Activated naive CD4-positive, alpha-beta T cell treated with anti-CD3 and anti-CD28 coated beads, Interleukin-2, amount 50 U/mL, for 72 hours (primary cell): ENCODE data around the gene TRIM72. TPM values are rescaled to one million over a fixed set of nuclear protein-coding genes. Genes with fewer than 3 reads are reported as not detected.
"Not testable (repeated sequence)": the region's sequence is repeated elsewhere in the genome, so short reads cannot be mapped to it uniquely, and the experiment has no call there.

ENCODE experiments used
- ATAC-seq, 2 donors: fragments of 150-1000 bp; cut with Tn5 transposase; 2 replicates each; pipeline ENCODE4 v1.10.0; 2021; ENCODE audit warnings: mild to moderate bottlenecking in 2 of 2, moderate library complexity in 2 of 2
- DNase-seq, 2 donors: peaks; one replicate each; pipeline ENCODE4 v3.0.0; 2021 to 2022; ENCODE audit warnings: low spot score in 2 of 2
- H3K27ac Mint-ChIP-seq, 2 donors: one replicate each; pipeline ENCODE4 v1.8.0; 2022; ENCODE audit warnings: mild to moderate bottlenecking in 2 of 2, mixed read lengths in 2 of 2
- H3K36me3 Mint-ChIP-seq, 2 donors: one replicate each; pipeline ENCODE4 v1.8.0; 2022; ENCODE audit warnings: mixed read lengths in 2 of 2
- H3K9me3 Mint-ChIP-seq, 2 donors: one replicate each; pipeline ENCODE4 v1.8.0; 2022; ENCODE audit warnings: mixed read lengths in 2 of 2
- total RNA-seq, 2 donors: library from RNA; stranded (reverse); gene quantifications; one replicate each; pipeline ENCODE4 v1.2.3, GENCODE V29; 2022

TRIM72 gene
- total RNA-seq, 2 donors from 2014 or later, result 0.06 to 0.09 TPM

DNA sequence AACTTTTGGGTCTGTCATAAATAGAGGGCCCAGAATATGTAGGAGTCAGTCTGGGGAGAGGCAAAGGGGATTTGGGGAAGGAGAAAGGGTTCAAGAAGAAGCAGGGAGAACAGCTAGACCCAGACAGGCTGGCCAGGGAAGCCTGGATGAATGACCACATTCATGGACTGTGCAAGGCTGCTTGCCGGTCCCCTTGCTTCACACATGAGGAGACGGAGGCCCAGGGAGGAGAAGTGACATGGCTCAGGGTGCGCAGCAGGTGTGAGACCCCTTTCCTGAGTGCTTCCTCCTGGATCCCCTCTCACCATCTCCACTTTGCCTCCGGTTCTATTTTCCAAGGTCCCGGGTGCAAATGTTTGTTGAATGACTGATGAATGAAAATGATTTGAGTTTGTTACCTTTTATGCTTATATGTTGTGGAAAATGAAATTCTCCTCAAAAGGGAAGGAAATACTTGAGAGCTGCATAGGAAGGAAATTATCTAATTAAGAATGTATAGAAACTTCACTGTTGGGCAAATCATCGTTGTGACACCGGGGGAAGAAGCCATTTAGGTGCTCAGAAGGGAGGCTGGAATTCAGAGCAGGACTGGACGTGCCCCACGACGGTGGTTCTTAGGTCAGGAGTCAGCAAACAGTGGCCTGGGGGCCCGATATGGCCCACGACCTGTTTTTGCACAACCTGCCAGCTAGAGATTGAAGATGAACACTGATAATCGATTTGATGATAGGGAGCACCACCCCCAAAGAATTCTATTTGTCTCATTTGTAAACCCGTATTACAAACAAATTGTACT is 46.4 kb downstream of the TRIM72 start:
- ATAC-seq (no peak), DNase-seq (no peak)
- Mint-ChIP-seq H3K27ac (no peak overlapping the region), H3K36me3 (no peaks in the 10 kb centered on the region), H3K9me3 (no peaks in the 10 kb centered on the region)

DNA sequence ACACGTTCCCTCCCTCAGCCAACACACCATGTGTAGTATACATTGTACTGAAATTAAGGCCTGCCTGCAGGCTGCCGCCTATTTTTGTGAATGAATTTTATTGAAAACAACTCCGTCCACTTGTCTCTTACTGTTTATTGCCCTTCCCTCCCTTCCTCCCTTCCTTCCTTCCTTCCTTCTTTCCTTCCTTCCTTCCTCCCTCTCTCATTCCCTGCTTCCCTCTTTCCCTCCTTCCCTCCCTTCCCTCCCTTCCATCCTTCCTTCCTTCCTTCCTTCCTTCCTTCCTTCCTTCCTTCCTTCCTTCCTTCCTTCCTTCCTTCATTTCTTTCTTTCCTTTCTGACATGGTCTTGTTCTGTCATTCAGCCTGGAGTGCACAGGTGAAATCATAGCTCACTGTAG is 48.2 kb downstream of the TRIM72 start:
- ATAC-seq (no peak), DNase-seq (no peak)
- Mint-ChIP-seq H3K36me3 (peaks cover 0 to 2% of the 10 kb centered on the region in 2 donors), H3K9me3 (no peaks in the 10 kb centered on the region), H3K27ac (no peak overlapping the region)

DNA sequence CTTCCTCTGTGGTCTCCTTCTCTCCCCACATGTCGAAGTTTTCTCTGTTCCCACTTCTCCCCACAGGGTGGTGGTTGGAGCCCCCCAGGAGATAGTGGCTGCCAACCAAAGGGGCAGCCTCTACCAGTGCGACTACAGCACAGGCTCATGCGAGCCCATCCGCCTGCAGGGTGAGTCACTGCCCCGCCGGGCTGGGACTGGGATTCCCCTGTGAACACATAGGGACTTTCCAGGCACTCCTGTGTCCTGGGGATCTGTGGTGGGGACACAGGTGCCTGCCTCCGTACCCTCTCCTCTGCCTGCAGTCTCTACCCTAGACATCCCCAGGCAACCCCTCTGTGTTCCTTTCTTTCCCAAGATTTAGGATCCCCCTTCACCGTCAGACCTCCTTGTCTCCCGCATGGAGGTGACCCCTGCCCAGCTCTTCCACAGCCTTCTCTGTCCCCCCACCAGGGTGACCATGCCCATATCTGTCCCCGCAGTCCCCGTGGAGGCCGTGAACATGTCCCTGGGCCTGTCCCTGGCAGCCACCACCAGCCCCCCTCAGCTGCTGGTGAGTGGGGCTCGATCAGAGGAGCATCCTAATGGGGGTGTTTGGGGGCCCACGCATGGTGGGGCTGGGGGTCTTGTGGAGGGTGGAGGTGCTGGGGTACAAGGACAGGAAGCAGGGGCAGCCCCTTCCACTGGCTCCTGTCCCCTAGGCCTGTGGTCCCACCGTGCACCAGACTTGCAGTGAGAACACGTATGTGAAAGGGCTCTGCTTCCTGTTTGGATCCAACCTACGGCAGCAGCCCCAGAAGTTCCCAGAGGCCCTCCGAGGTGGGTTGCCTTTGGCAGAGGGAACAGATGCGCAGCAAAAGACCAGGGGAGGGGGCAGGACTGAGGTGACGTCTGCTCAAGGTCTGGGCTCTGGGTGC is 51.7 kb downstream of the TRIM72 start:
- peak overlapping the region; percentile 70 to 88 for H3K27ac Mint-ChIP-seq
- ATAC-seq (peak; percentile 98), DNase-seq (peak; percentile 64 to 87)
- peaks cover 0 to 6% of the 10 kb centered on the region in 2 donors for H3K36me3 Mint-ChIP-seq
- H3K9me3 Mint-ChIP-seq, result no peaks in the 10 kb centered on the region

DNA sequence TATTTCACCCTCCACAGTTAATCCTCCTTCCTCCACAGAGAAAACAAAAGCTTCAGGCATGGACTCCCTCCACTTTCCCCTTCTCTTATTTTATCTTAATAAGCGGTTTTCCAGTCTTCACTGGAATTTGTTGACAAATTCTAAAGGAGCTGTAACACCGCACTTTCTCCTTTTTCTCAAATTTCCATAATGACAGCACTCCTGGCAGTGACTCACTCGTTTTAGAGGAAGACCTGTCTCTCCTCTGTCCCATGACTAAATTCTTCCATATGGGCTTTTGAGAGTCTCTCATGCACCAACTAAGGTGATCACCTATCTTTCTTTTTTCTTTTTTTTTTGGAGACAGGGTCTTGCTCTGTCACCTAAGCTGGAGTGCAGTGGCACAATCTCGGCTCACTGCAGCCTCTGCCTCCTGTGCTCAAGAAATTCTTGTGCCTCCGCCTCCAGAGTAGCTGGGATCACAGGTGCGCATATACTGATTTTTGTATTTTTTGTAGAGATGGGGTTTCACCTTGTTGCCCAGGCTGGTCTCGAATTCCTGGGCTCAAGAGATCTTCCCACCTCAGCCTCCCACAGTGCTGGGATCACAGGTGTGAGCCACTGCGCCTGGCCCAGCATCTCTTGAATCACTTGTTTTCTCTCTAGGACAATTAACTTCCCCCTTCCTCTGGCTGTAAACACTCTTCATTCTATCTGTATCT is 53.6 kb downstream of the TRIM72 start:
- Mint-ChIP-seq H3K27ac (peak overlapping the region; percentile 54 to 86), H3K36me3 (peaks cover 0 to 6% of the 10 kb centered on the region in 2 donors), H3K9me3 (no peaks in the 10 kb centered on the region)
- DNase-seq, result no peak
- ATAC-seq, result peak; percentile 21 to 54

DNA sequence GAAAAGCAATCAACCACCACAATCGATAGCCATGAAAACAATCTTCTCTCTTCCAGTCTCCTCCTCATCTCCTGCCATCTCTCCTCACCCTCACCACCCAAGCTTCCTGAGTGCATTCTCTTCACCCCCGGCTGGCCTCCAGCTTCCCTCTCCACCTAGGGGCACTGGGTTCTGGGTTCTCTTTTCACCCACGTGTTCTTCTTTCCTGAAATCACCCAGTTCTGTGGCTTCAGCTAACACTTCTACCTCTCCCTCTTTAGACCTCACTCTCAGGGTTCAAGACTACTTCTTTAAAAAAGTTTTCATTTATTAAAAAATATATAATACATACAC is 54.1 kb downstream of the TRIM72 start:
- H3K36me3 Mint-ChIP-seq, result peaks cover 0 to 6% of the 10 kb centered on the region in 2 donors
- DNase-seq (no peak), ATAC-seq (no peak)
- H3K27ac Mint-ChIP-seq, result peak overlapping the region; percentile 54 to 86
- no peaks in the 10 kb centered on the region for H3K9me3 Mint-ChIP-seq

DNA sequence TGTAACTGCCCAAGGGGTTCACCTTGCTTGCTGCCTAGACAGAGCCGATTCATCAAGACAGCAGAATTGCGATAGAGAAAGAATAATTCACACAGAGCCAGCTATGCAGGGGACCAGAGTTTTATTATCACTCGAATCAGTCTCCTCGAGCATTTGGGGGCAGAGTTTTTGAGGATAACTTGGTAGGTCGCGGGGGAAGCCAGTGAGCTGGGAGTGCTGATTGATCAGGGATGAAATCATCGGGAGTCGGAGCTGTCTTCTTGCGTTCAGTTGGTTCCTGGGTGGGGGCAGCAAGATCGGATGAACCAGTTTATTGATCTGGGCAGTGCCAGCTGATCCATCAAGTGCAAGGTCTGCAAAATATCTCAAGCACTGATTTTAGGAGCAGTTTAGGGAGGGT is 55.0 kb downstream of the TRIM72 start:
- DNase-seq (no peak), ATAC-seq (no peak)
- Mint-ChIP-seq H3K27ac (peak overlapping the region in 1 of 2 donors; percentile 17), H3K9me3 (no peaks in the 10 kb centered on the region), H3K36me3 (peaks cover 0 to 6% of the 10 kb centered on the region in 2 donors)

DNA sequence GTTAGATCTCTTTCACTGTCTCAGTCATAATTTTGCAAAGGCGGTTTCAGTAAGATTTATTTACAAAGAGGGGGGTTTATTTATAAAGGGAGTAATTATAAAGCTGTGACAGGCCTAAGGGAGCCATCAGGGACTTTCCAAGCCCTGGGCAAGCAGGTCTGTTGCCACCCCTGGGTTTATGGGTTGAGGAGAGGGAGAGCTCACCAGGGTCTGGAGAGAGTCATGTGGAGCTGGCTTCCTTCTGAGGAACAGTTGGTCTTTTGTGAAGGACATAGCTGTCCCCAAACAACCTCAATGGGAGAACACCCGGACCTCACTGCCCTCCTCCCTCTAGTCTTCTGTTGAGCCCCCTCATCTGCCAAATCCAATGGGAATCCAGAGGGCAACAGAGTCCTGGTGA is 55.6 kb downstream of the TRIM72 start:
- no peak for ATAC-seq
- H3K9me3 Mint-ChIP-seq, result no peaks in the 10 kb centered on the region
- H3K27ac Mint-ChIP-seq, result no peak overlapping the region
- peaks cover 0 to 6% of the 10 kb centered on the region in 2 donors for H3K36me3 Mint-ChIP-seq
- no peak for DNase-seq

DNA sequence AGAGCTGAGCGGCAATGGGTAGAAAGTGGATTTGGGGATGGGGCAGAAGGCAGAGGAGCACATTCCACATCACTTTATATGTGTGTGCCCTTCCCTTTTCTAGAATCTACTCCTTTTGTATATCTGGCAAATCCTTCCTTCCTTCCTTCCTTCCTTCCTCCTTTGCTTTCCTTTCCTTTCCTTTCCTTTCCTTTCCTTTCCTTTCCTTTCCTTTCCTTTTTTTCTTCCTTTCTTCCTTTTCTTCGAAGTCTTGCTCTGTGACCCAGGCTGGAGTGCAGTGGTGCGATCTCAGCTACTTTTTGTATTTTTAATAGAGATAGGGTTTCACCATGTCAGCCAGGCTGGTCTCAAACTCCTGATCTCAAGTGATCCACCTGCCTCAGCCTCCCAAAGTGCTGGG is 56.1 kb downstream of the TRIM72 start:
- DNase-seq, H3K27ac Mint-ChIP-seq, H3K36me3 Mint-ChIP-seq, ATAC-seq, H3K9me3 Mint-ChIP-seq: not testable (repeated sequence)

DNA sequence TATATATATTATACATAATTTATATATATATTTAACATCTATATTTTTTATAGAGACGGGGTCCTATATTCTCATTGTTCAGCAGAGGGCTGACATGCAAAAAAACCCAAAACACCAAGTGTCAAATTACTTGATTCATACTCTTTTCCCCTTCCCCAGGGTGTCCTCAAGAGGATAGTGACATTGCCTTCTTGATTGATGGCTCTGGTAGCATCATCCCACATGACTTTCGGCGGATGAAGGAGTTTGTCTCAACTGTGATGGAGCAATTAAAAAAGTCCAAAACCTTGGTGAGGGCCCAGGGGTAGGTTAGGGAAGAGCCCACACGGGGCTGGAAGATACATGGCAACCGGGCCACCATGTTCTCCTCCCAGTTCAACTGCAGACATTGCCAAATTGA is 56.9 kb downstream of the TRIM72 start:
- Mint-ChIP-seq H3K36me3 (peaks cover 0 to 6% of the 10 kb centered on the region in 2 donors), H3K27ac (no peak overlapping the region), H3K9me3 (no peaks in the 10 kb centered on the region)
- DNase-seq (no peak), ATAC-seq (no peak)

DNA sequence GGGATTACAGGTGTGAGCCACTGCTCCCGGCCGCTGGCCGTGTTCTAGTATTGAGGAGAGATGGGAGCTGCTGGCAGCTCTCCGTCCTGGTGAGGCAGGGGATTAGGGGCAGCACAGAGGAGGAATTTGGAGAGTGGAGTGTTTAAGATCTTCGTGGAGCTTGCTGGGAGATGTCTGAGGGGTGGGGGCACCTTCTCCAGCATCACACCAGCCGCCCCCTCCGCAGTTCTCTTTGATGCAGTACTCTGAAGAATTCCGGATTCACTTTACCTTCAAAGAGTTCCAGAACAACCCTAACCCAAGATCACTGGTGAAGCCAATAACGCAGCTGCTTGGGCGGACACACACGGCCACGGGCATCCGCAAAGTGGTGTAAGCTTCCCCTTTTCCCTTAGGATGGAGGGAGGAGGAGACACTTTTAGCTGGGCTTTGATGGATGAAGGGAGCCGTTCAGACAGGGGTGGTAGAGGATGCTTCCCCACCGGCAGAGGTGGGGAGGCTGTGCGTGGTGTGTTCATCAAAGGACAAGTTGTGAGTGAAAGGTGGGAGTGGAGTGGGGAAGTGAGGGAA is 57.8 kb downstream of the TRIM72 start:
- no peak for ATAC-seq

DNA sequence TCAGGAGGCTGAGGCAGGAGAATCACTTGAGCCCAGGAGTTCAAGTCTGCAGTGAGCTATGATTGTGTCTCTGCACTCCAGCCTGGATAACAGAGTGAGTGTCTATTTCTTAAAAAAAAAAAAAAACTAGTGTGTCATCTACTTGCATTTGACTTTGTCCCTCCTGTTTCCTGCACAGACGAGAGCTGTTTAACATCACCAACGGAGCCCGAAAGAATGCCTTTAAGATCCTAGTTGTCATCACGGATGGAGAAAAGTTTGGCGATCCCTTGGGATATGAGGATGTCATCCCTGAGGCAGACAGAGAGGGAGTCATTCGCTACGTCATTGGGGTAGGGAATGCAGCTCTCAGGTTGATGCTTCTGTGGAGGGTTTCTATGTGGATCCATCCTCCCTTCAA is 59.3 kb downstream of the TRIM72 start:
- Mint-ChIP-seq H3K9me3 (no peaks in the 10 kb centered on the region), H3K36me3 (no peaks in the 10 kb centered on the region), H3K27ac (peak overlapping the region in 1 of 2 donors; percentile 55)
- ATAC-seq (no peak), DNase-seq (no peak)

More for the DNA sequence above, 57.8 kb downstream of the TRIM72 start:
- H3K9me3 Mint-ChIP-seq, result no peaks in the 10 kb centered on the region
- no peak for DNase-seq
- H3K27ac Mint-ChIP-seq, result peak overlapping the region in 1 of 2 donors; percentile 44
- peaks cover 0 to 6% of the 10 kb centered on the region in 2 donors for H3K36me3 Mint-ChIP-seq

DNA sequence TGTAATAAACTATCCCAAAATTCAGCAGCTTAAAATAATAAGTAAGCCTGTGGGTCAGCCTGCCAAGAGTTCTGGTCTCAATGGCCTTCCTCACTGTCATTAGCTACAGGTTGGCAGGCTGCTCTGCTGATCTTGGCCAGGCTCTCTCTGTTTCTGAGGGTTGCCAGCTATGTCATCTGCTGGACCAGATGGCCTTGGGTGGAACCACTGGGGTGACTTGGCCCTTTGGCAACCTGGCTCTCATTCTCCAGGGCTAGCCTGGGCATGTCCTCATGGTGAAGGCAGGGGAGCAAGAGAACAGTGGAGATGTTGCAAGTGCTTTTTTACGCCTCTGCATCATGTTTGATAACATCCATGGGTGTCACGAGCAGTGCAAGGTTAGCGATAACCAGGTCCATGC is 59.8 kb downstream of the TRIM72 start:
- no peaks in the 10 kb centered on the region for H3K36me3 Mint-ChIP-seq
- peak in 1 of 2 donors; percentile 37 for ATAC-seq
- no peaks in the 10 kb centered on the region for H3K9me3 Mint-ChIP-seq
- H3K27ac Mint-ChIP-seq, result peak overlapping the region in 1 of 2 donors; percentile 55
- no peak for DNase-seq

DNA sequence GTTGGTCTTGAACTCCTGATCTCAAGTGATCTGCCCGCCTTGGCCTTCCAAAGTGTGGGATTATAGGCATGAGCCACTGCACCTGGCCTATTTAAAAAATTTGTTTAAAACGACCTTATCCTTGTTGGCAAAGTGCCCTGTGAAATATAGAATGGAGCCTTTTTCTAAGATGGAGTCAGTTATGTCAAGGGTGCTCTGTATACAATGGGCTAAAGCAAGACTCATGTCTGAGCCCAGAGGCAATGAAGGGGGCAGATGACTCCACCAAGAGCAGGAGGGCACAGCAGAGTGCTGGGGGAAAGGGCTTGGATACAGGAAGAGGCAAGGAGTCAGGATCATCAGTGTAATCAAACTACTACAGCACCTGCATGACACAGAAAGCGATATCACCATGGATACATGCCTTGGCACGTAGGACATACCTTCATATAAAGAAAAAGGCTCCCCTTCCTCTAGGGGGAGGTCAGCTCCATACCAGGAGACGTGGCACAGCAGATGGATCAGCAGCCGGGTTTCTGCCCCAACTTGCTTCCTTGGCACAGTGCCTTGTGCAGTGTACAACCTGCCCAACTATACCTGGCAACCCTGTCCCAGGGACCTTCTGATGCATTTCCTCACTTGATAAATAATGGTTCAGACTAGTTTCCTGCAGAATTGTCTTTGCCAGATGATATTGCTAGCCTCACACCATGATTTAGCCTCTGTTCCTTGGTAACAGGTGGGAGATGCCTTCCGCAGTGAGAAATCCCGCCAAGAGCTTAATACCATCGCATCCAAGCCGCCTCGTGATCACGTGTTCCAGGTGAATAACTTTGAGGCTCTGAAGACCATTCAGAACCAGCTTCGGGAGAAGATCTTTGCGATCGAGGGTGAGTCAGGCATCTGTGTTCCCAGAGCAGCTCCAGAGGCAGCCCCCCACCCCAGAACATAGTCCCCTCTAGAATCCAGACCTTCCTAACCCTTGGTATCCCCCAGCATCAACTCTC is 61.2 kb downstream of the TRIM72 start:
- H3K27ac Mint-ChIP-seq, result peak overlapping the region in 1 of 2 donors; percentile 14
- ATAC-seq (no peak), DNase-seq (no peak)
- no peaks in the 10 kb centered on the region for H3K36me3 Mint-ChIP-seq
- H3K9me3 Mint-ChIP-seq, result no peaks in the 10 kb centered on the region

DNA sequence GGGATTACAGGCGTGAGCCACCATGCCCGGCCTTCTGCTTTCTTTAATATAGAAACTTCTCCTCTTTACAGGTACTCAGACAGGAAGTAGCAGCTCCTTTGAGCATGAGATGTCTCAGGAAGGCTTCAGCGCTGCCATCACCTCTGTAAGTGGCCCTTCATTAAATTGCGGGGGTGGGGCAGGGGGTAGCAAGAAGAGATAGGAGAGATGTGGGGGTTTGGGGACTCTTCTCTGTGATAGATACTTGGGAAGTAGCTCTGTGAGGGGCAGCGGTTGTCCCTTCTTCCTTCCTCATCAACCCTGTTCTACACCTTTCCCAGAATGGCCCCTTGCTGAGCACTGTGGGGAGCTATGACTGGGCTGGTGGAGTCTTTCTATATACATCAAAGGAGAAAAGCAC is 62.7 kb downstream of the TRIM72 start:
- no peaks in the 10 kb centered on the region for H3K9me3 Mint-ChIP-seq
- DNase-seq (no peak), ATAC-seq (no peak)
- H3K27ac Mint-ChIP-seq, result no peak overlapping the region
- no peaks in the 10 kb centered on the region for H3K36me3 Mint-ChIP-seq

DNA sequence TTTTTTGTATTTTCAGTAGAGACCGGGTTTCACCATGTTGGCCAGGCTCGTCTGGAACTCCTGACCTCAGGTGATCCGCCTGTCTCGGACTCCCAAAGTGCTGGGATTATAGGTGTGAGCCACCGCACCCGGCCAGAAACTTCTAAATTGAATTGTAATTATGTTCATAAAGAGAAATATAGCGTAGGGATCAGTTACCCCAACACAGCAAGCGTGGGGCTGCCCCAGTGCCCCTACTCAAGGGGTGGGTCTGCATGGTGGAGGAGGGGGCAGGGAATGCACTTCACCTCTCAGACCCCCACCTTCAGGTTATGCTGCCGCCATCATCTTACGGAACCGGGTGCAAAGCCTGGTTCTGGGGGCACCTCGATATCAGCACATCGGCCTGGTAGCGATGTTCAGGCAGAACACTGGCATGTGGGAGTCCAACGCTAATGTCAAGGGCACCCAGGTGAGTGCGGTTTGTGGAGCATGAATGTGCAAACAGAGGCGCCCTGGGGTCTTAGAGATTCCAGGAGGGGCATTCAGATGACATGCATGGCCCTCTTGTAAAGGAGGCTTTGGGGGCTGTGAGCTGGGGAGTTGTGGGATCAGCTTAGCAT is 63.8 kb downstream of the TRIM72 start:
- DNase-seq (no peak), ATAC-seq (no peak)
- Mint-ChIP-seq H3K36me3 (no peaks in the 10 kb centered on the region), H3K9me3 (no peaks in the 10 kb centered on the region), H3K27ac (no peak overlapping the region)
